GM18520 (cell line): ENCODE data around the gene ITGA6.
A peak's percentile ranks its signal among the peaks of the same experiment; 100 is the strongest.

Experiments used
- ATAC-seq: cut with Tn5 transposase; IDR thresholded peaks from one replicate; pipeline ENCODE4 v1.9.1; 2021; ENCODE audit not compliant: unreplicated experiment

Gene ITGA6

GRCh38 chr2:172439911-172440310 lies 12.5 kb downstream of the ITGA6 start:
- no peak for ATAC-seq

- no peak for ATAC-seq
These were observed 13.4 kb downstream of the ITGA6 start for GRCh38 chr2:172440795-172441194.

- no peak for ATAC-seq
These were observed 14.9 kb downstream of the ITGA6 start for GRCh38 chr2:172442072-172442895.

GRCh38 chr2:172445851-172446250 lies 18.5 kb downstream of the ITGA6 start:
- ATAC-seq: no peak

GRCh38 chr2:172446474-172447063 lies 19.2 kb downstream of the ITGA6 start:
- no peak for ATAC-seq

GRCh38 chr2:172447811-172448493 lies 20.6 kb downstream of the ITGA6 start:
- no peak for ATAC-seq

- ATAC-seq: no peak
These were observed 21.3 kb downstream of the ITGA6 start for GRCh38 chr2:172448544-172449267.

GRCh38 chr2:172449911-172450550 lies 22.6 kb downstream of the ITGA6 start:
- ATAC-seq: no peak

- no peak for ATAC-seq
These were observed 24.5 kb downstream of the ITGA6 start for GRCh38 chr2:172451923-172452322.

GRCh38 chr2:172452845-172453244 lies 25.5 kb downstream of the ITGA6 start:
- ATAC-seq: no peak

GRCh38 chr2:172454404-172455120 lies 27.2 kb downstream of the ITGA6 start:
- no peak for ATAC-seq

GRCh38 chr2:172455121-172455515 lies 27.7 kb downstream of the ITGA6 start:
- ATAC-seq: no peak

GRCh38 chr2:172456002-172456401 lies 28.6 kb downstream of the ITGA6 start:
- no peak for ATAC-seq

GRCh38 chr2:172457536-172457935 lies 30.1 kb downstream of the ITGA6 start:
- ATAC-seq: no peak

- no peak for ATAC-seq
These were observed 31.3 kb downstream of the ITGA6 start for GRCh38 chr2:172458561-172459124.

GRCh38 chr2:172460780-172461201 lies 33.4 kb downstream of the ITGA6 start:
- no peak for ATAC-seq

- ATAC-seq: no peak
These were observed 34.4 kb downstream of the ITGA6 start for GRCh38 chr2:172461591-172462372.

GRCh38 chr2:172462373-172462848 lies 35.0 kb downstream of the ITGA6 start:
- ATAC-seq: no peak

GRCh38 chr2:172462849-172463381 lies 35.5 kb downstream of the ITGA6 start:
- ATAC-seq: peak; percentile 42
